GM12865 (cell line): Measurements from ENCODE around the gene SAGE1.
"Not testable (repeated sequence)": the region's sequence is repeated elsewhere in the genome, so short reads cannot be mapped to it uniquely, and the experiment has no call there.

Experiments used
- DNase-seq: peaks from one replicate; pipeline ENCODE4 v3.0.0; 2010; ENCODE audit warnings: low read depth
- H3K4me3 ChIP-seq: 2 replicates; pipeline ENCODE4 v1.5.1; 2011; ENCODE audit warnings: mild to moderate bottlenecking, low read depth, low read length, control low read depth
- TF ChIP-seq, protein P1 (sequence below): IDR thresholded peaks from 2 replicates; pipeline ENCODE4 v1.5.1; 2011; ENCODE audit warnings: low read length, control low read depth, low read depth, inconsistent platforms; ENCODE audit not compliant: insufficient read depth; ENCODE audit errors: missing control alignments

Gene SAGE1

DNA sequence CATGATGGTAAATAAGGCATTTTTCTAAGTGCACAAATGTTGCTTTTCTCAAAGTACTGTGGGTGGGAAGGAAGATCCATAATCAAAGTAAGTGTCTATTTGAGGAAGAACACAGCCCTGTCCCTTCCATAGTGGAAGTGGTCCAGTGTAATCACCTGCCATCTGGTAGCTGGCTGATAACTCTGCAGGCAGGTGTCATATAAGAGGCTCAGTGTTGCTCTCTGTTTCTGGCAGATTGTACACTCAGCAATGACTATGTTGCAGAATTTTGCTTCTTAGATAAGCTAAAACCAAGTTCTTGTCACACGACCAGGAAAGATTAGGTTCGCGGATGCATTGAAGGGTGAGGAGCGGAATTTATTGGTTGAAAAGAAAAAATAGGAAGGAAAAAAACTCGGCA, 20.9 kb downstream of the SAGE1 start:
- DNase-seq = no peak
- H3K4me3 ChIP-seq = no peak overlapping the region
- TF ChIP-seq, protein P1, sequence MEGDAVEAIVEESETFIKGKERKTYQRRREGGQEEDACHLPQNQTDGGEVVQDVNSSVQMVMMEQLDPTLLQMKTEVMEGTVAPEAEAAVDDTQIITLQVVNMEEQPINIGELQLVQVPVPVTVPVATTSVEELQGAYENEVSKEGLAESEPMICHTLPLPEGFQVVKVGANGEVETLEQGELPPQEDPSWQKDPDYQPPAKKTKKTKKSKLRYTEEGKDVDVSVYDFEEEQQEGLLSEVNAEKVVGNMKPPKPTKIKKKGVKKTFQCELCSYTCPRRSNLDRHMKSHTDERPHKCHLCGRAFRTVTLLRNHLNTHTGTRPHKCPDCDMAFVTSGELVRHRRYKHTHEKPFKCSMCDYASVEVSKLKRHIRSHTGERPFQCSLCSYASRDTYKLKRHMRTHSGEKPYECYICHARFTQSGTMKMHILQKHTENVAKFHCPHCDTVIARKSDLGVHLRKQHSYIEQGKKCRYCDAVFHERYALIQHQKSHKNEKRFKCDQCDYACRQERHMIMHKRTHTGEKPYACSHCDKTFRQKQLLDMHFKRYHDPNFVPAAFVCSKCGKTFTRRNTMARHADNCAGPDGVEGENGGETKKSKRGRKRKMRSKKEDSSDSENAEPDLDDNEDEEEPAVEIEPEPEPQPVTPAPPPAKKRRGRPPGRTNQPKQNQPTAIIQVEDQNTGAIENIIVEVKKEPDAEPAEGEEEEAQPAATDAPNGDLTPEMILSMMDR = no peak

DNA sequence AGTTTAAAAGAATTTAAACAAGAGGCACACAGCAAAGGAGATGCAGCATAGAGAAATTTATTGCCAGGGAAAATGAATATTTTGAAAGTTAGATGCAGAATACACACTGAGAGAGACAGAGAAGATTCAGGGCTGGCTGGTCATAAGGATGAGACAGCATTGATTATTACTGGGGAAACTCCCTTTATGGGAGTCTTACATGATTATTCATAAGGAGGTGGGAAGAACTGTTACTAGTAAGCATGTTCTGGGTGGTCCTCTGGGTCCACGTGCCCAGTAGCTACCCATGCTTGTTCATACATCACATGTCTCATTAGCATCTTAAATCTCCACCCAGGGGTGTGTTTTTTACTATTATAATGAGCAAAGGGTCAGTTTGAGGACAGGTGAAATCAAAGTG, 27.0 kb downstream of the SAGE1 start:
- DNase-seq = not testable (repeated sequence)

GRCh38 chrX:135923353-135923752, 29.8 kb downstream of the SAGE1 start:
- peak; percentile 0 for DNase-seq
- no peak overlapping the region for H3K4me3 ChIP-seq
- TF ChIP-seq, protein P1 = peak; percentile 8

More for the DNA sequence above, 27.0 kb downstream of the SAGE1 start:
- not testable (repeated sequence) for H3K4me3 ChIP-seq

- no peak overlapping the region for H3K4me3 ChIP-seq
- no peak for DNase-seq
- TF ChIP-seq, protein P1 = no peak
These were observed 34.4 kb downstream of the SAGE1 start for GRCh38 chrX:135927897-135928296.

DNA sequence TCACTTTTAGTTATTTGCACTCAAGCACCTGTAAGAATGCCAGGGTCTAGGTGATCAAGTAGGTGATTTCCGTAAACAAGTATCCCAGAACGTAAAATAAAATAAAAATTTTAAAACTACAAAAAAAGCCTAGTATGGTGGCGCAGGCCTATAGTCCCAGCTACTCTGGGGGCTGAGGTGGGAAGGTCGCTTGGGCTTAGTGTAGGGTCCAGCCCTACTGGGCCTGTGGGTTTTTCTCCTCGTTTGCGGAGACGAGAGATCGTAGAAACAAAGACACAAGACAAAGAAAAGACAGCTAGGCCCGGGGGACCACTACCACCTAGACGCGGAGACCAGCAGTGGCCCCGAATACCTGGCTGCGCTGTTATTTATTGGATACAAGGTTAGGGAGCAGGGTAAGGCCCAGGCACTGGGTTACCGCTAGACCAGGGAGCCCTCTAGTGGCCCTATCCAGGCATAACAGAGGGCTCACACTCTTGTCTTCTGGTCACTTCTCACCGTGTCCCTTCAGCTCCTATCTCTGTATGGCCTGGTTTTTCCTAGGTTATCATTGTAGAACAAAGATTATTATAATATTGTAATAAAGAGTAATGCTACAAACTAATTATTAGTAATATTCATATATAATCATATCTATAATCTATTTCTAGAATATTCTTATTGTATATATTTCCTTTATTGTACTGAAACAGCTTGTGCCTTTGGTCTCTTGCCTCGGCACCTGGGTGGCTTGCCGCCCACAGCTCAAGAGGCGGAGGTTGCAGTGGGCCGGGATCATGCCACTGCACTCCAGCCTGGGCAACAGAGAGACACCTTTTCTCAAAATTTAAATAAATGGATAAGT, 38.4 kb downstream of the SAGE1 start:
- H3K4me3 ChIP-seq = no peak overlapping the region
- TF ChIP-seq, protein P1 = peak; percentile 61
- DNase-seq = peak; percentile 43

DNA sequence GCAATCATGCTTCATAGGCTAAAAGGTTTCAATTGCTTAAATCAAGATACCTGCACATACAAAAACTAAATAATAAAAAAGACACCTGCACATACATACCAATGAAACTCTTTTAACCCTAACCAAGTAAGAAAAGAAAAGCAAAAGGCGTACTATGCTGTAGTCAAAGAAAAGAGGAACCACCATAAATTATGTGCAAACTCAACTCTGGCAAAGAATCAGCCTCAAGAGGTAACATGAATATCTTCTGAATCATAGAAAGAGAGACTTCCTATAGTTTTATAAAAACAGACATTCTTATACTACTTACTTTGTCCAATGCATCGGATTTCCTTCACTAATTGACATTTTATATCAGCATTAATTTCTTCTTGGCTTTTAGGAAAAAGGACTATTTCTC, 51.0 kb downstream of the SAGE1 start:
- TF ChIP-seq, protein P1 = no peak
- no peak overlapping the region for H3K4me3 ChIP-seq
- DNase-seq = no peak

GRCh38 chrX:135951291-135951690, 57.8 kb downstream of the SAGE1 start:
- no peak overlapping the region for H3K4me3 ChIP-seq
- TF ChIP-seq, protein P1 = no peak
- DNase-seq = no peak
